ELF-1 (cell line): Measurements from ENCODE around the gene DEPP1.

Experiments
- DNase-seq: peaks from one replicate; pipeline ENCODE4 v3.0.0-alpha.2; 2016; ENCODE audit warnings: low read depth, low spot score

The DEPP1 gene

GRCh38 chr10:44955413-44956070, 23.1 kb downstream of the DEPP1 start:
- no peak for DNase-seq

- no peak for DNase-seq
Observed at GRCh38 chr10:44954962-44955361, 23.6 kb downstream of the DEPP1 start.

DNA sequence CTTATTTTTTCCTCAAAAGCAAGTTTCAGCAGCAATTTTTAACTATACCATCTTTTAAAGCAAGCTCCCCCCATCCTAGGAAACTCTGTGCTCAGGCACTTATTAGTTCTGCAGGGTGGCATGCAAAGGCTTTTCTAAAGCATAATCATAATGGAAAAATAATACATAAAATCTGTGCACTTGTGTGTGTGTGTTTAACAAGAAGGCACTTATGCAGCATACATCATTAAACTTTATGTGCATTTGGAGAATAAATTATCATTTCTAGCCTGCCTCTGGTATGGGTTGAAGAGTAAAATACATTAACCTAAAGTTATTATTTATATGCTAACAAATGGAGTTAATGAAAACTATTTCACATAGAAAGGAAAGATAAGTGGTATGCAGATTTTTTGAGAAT, 24.6 kb downstream of the DEPP1 start:
- no peak for DNase-seq

- DNase-seq: peak; percentile 89
Observed at GRCh38 chr10:44952779-44953231, 25.8 kb downstream of the DEPP1 start.

GRCh38 chr10:44951576-44952226, 26.9 kb downstream of the DEPP1 start:
- DNase-seq: no peak

DNA sequence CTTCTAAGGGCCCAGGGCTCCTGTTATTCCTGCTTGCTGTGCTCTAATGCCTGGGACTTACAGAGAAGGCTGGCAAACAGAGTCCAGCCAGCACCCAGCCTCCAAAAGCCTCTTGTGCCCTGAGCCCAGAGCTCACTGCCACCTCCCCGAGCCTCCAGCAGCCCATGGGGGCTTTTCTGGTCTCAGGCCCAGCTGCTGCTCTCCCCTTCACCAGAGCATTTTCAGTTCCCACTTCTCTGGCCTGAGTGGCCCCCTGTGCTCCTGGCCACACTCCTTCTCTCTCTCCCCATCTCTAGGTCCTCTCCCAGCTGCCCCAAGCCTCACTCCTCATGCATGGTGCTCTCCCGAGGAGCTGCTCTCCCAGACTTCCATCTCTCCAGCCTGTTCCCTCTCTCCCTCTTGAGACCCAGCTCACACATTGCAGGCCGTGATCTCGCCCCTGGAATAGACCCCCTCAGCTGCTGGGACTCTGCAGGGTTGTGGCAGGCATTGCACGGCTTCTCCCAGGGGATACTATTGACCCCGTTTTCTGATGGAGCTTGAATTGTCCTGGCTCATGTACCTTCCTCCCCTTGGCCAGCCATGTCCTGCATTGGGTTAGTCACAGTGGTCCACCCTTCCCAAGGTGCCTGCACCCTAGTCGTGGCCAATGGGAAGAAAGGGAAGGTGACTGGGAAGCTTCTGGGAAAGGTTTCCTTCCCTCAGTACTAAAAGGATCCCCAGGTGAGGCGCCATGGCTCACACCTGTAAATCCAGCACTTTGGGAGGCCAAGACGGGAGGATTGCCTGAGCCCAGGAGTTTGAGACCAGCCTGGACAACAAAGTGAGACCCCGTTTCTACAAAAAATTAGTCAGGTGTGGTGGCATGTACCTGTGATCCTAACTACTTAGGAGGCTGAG, 28.0 kb downstream of the DEPP1 start:
- no peak for DNase-seq

- no peak for DNase-seq
Observed at GRCh38 chr10:44949915-44950314, 28.7 kb downstream of the DEPP1 start.

DNA sequence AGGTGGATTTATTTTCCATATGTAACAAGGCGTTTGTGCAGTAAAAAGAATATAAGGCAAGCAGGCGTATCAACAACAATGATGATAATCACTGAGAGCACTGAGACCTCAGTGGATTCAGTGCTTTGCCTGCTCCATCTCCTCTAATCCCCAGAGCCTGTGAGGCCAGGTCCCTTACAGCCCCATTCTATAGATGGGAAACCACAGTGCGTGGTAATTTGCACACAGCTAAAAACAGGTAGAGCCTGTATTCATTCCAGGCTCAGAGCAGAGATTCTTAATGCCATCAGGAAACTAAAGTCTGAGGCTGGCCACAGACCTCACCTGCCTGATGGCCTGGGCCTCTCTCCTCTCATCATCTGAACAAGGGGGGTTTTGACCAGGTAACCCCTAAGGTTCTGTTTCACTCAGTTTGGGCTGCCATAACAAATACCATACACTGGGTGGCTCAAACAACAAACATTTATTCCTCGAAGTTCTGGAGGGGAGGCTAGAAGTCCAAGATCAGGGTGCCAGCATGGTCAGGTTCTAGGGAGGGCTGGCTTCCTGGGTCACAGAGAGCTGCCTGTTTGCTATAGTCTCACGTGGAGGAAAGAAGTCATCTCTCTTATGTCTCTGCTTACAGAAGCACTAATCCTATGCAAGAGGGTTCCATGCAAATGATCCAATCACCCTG, 29.3 kb downstream of the DEPP1 start:
- no peak for DNase-seq

GRCh38 chr10:44948642-44949041, 30.0 kb downstream of the DEPP1 start:
- no peak for DNase-seq

GRCh38 chr10:44947371-44948152, 31.0 kb downstream of the DEPP1 start:
- DNase-seq: no peak

GRCh38 chr10:44946205-44946604, 32.4 kb downstream of the DEPP1 start:
- DNase-seq: no peak

- DNase-seq: no peak
Observed at GRCh38 chr10:44944354-44944753, 34.3 kb downstream of the DEPP1 start.

DNA sequence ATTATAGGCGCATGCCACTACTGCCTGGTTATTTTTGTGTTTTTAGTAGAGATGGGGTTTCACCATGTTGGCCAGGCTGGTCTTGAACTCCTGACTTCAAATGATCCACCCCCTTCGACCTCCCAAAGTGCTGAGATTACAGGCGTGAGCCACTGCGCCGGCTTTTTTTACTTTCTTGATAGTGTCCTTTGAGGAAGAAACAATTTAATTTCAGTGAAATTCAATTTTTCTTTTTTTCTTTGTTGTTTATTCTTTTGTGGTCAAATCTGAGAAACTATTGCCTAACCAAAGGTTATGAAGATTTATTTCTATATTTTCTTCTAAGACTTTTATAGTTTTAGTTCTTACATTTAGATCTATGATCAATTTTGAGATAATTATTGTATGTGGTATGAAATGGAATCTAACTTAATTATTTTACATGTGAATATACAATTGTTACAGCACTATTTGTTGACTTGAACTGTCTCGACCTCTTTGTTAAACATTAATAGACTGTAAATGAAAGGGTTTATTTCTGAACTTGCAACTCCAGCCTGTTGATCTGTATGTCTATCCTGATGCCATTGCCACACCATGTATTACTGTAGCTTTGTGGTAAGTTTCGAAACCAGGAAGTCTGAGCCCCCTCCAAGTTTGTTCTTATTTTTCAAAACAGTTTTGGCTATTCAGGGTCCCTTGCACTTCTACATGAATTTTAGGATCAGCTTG, 38.8 kb downstream of the DEPP1 start:
- no peak for DNase-seq

DNA sequence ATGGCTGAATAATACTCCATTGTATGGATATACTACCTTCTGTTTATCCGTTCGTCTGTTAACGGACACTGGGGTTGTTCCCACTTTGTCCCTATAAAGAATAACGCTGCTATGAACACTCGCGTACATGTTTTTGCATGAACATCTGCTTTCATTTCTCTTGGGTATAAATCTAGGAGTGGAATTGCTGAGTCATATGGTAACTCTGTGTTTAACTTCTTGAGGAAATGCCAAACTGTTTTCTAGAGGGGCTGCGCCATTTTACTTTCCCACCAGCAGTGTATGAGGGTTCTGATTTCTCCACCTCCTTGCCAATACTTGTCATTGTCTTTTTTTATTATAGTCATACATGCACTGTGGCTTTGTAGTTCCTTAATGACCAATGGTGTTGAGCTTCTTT, 39.7 kb downstream of the DEPP1 start:
- DNase-seq: no peak

DNA sequence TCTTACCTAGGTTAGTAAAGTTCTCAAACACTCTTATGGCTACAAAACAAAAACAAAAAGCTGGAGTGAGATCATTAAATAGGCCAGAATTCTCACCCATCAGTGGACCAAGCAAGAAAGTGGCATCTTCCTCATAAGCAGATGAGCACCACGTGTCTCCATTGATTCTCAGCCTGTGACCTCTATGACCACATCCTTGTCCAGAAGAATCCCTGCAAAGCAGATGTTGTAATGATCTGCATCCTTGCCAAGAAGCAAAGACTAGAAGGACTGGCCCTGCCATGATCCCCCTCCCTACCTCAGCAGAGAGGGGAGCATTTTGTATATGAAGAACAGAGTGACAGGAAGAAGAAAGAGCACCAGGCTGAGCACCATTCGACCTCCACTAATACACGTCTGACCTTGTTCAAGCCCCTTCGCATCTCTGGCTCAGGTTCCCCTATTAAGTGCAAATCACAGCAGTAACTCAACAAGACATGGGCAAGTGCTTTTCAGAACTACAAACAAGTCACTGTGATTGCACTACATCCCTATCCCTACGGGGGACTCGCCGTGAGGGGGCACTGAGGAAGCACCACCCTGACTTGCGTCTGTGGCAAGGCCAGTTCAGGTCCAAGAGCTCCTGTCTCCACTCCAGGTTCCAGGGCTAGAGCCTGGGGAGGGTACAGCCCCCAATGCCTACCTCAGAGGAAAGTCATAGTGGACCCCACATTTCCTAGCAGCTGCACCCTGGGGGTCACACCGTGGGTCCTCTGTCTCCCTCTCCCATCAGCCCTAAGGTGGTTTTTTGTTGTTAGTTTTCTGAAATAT, 41.2 kb downstream of the DEPP1 start:
- no peak for DNase-seq

DNA sequence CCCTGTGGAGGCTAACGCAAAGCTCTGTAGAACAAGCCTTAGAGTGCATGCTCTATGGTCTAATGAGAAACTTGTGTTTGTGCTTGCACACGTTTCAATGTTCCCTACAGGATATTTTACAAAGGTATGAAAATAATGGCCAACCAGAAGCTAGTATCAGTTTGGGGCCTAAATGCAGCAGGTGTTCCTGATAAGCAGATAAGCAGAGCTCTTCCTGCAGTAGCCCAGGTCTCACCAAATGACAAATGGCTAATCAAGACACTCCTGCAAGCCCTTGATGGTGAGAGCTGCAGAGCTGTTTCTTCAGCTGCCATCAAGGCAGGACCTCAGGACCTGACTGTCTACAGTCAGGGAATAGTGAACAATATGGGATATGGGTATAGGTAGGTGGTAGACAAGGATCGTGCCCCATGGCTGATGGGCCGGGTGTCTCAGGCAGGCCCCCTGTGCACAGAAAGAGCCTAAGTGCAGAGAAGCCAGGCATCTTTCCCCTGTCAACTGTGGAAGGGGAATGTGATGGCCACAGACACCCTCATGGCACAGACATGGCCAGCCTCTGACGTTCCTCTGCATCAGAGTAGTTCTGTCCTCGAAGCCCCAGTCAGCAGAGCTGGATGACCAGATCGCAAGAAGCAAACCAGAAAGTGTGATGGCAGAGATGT, 42.2 kb downstream of the DEPP1 start:
- DNase-seq: no peak

GRCh38 chr10:44935966-44936295, 42.7 kb downstream of the DEPP1 start:
- DNase-seq: no peak

GRCh38 chr10:44935201-44935965, 43.2 kb downstream of the DEPP1 start:
- peak; percentile 79 for DNase-seq
